22Rv1 (cell line): ENCODE results near the gene TPMT.

ENCODE experiments used
- CTCF ChIP-seq: fragments of 450-650 bp; IDR thresholded peaks from 2 replicates; pipeline ENCODE4 v1.5.1; 2017; ENCODE audit warnings: mild to moderate bottlenecking
- ZFX ChIP-seq: fragments of 450-650 bp; IDR thresholded peaks from 2 replicates; pipeline ENCODE4 v1.6.1; 2017; ENCODE audit warnings: antibody characterized with exemption, borderline replicate concordance

- TF ChIP-seq CTCF (no peak), ZFX (no peak)
These were observed 37.1 kb upstream of the TPMT start for GRCh38 chr6:18192026-18192425.
